Left hindlimb (tissue), 1 donor: ENCODE measurements around the gene CPSF7.

Experiments
- DNase-seq: peaks from one replicate; pipeline ENCODE4 v3.0.0-alpha.2; 2018

CPSF7 gene

DNA sequence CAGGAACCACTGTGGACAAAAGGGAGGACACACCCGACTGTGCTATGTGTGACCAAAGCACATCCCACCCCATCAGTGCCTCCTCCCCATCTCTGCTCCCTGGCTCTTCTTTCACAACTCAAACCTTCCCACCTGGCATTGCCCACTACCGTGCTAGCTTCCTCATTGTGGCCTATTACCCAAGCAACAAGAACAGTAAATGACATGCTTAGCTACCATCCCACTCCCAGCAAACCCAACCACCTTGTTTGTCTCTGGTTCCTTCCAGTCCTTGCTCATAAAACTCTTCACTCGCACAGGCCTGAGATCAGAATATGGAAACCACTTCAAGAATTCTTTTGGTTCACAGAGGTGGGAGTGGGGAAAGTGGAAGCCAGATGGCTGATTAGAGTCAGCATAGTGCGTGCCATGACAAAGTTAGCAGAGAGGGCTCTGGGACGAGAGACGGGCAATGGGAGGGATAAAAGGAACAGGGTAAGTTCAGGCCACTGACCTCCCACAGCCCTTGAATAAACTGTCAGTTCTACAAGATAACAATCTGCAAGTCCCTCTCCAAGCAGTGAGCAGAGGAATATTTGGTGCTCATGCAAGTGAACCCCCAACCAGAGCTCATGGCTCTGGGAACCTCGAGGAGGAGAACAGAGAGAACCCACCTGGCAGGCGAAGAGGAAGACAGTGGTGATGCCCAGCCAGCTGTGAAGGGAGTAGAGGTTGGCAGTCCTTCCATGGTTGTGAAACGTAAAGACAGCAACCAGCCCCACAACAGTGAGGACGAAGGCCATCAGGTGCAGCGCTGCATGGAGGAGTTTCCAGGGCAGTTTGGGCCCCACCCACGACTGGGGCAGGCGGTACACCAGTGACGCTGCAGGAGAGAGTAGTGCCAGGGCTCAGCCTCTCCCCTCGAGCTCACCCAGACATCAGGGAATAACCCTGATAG is 76.4 kb downstream of the CPSF7 start:
- no peak for DNase-seq
